SK-N-MC (cell line): ENCODE measurements around the gene DNASE2.

Source experiments
- DNase-seq: peaks from one replicate; pipeline ENCODE4 v3.0.0-alpha.2; 2011; ENCODE audit warnings: low read depth, low spot score
- H3K27ac ChIP-seq: fragments of 200-600 bp; sonication (generic); 2 replicates; pipeline ENCODE4 v1.5.1; 2016; ENCODE audit warnings: mixed run types
- H3K36me3 ChIP-seq: fragments of 200-600 bp; sonication (generic); 2 replicates; pipeline ENCODE4 v1.6.1; 2017; ENCODE audit warnings: antibody characterized with exemption, low read length, mixed read lengths; ENCODE audit not compliant: insufficient read depth
- H3K4me3 ChIP-seq: fragments of 200-600 bp; sonication (generic); 2 replicates; pipeline ENCODE4 v1.5.1; 2016
- H3K9ac ChIP-seq: fragments of 200-600 bp; sonication (generic); 2 replicates; pipeline ENCODE4 v1.8.0; 2017; ENCODE audit warnings: mixed run types, mixed read lengths; ENCODE audit not compliant: insufficient read length
- H3K9me3 ChIP-seq: fragments of 200-600 bp; sonication (generic); 2 replicates; pipeline ENCODE4 v1.6.1; 2017; ENCODE audit warnings: low read depth, mild to moderate bottlenecking, antibody characterized with exemption, low read length, moderate library complexity, mixed read lengths
- EZH2 ChIP-seq: fragments of 200-600 bp; sonication (generic); IDR thresholded peaks from one replicate; pipeline ENCODE4 v1.6.1; 2017; ENCODE audit warnings: antibody characterized with exemption
- FOXP2 ChIP-seq: optimal IDR thresholded peaks from 2 replicates; pipeline ENCODE3; 2011; ENCODE audit warnings: mild to moderate bottlenecking, moderate library complexity; ENCODE audit not compliant: insufficient read depth; ENCODE audit errors: extremely low read length, control extremely low read depth
- POLR2AphosphoS5 ChIP-seq: IDR thresholded peaks from 2 replicates; pipeline ENCODE4 v1.6.1; 2012; ENCODE audit warnings: mild to moderate bottlenecking, low read depth, low read length, borderline replicate concordance

Gene DNASE2

GRCh38 chr19:12867120-12868099 lies 13.8 kb downstream of the DNASE2 start:
- no peaks in the 10 kb centered on the region for H3K9me3 ChIP-seq
- no peak for TF ChIP-seq EZH2
- no peak for TF ChIP-seq POLR2AphosphoS5
- TF ChIP-seq FOXP2 = no peak
- H3K4me3 ChIP-seq = no peak overlapping the region
- H3K36me3 ChIP-seq = no peaks in the 10 kb centered on the region
- no peak overlapping the region for H3K9ac ChIP-seq
- no peak overlapping the region for H3K27ac ChIP-seq
- DNase-seq = no peak

GRCh38 chr19:12866416-12867119 lies 14.7 kb downstream of the DNASE2 start:
- no peak for DNase-seq
- Histone ChIP-seq H3K27ac (no peak overlapping the region), H3K36me3 (no peaks in the 10 kb centered on the region), H3K4me3 (no peak overlapping the region), H3K9ac (no peak overlapping the region), H3K9me3 (no peaks in the 10 kb centered on the region)
- no peak for TF ChIP-seq POLR2AphosphoS5
- TF ChIP-seq FOXP2 = no peak
- TF ChIP-seq EZH2 = no peak

- Histone ChIP-seq H3K9ac (no peak overlapping the region), H3K36me3 (no peaks in the 10 kb centered on the region), H3K9me3 (no peaks in the 10 kb centered on the region), H3K4me3 (no peak overlapping the region), H3K27ac (no peak overlapping the region)
- DNase-seq = no peak
- TF ChIP-seq EZH2 (no peak), FOXP2 (no peak)
Measured at GRCh38 chr19:12865746-12866415, 15.4 kb downstream of the DNASE2 start.

GRCh38 chr19:12864721-12865715 lies 16.2 kb downstream of the DNASE2 start:
- H3K9ac ChIP-seq = no peak overlapping the region
- no peak overlapping the region for H3K4me3 ChIP-seq
- TF ChIP-seq POLR2AphosphoS5 (no peak), FOXP2 (no peak), EZH2 (no peak)
- no peak for DNase-seq
- H3K27ac ChIP-seq = no peak overlapping the region
- no peaks in the 10 kb centered on the region for H3K9me3 ChIP-seq
- H3K36me3 ChIP-seq = no peaks in the 10 kb centered on the region; the same call in 1 of the 2 replicates

GRCh38 chr19:12864143-12864542 lies 17.1 kb downstream of the DNASE2 start:
- Histone ChIP-seq H3K4me3 (no peak overlapping the region), H3K27ac (no peak overlapping the region), H3K9me3 (no peaks in the 10 kb centered on the region), H3K36me3 (no peaks in the 10 kb centered on the region; the same call in 1 of the 2 replicates), H3K9ac (no peak overlapping the region)
- TF ChIP-seq FOXP2 (no peak), EZH2 (no peak), POLR2AphosphoS5 (no peak)
- no peak for DNase-seq

- DNase-seq = no peak
- H3K9ac ChIP-seq = no peak overlapping the region
- TF ChIP-seq EZH2 = no peak
- TF ChIP-seq POLR2AphosphoS5 = no peak
- no peak for TF ChIP-seq FOXP2
- no peaks in the 10 kb centered on the region for H3K9me3 ChIP-seq
- no peak overlapping the region for H3K4me3 ChIP-seq
- H3K36me3 ChIP-seq = peaks cover 5% of the 10 kb centered on the region; the same call in 1 of the 2 replicates
- H3K27ac ChIP-seq = no peak overlapping the region
Measured at GRCh38 chr19:12859546-12859945, 21.7 kb downstream of the DNASE2 start.
